Mucosa of descending colon (tissue), 3 donors: ENCODE measurements around the gene CFC1. TPM values are rescaled to one million over a fixed set of nuclear protein-coding genes. Genes with fewer than 3 reads are reported as not detected.
"Not testable (repeated sequence)": the region's sequence is repeated elsewhere in the genome, so short reads cannot be mapped to it uniquely, and the experiment has no call there.

Experiments
- ATAC-seq: fragments of 200-7000 bp; cut with Tn5 transposase; one replicate; pipeline ENCODE4 v1.9.1; 2020; ENCODE audit warnings: mild to moderate bottlenecking, moderate library complexity
- DNase-seq, 3 donors: peaks; one replicate each; pipeline ENCODE4 v3.0.0-alpha.2; 2020
- H3K36me3 ChIP-seq: fragments of 200-600 bp; one replicate; pipeline ENCODE4 v1.8.0; 2021; ENCODE audit warnings: low read depth, mild to moderate bottlenecking
- H3K4me1 ChIP-seq: fragments of 200-600 bp; one replicate; pipeline ENCODE4 v1.8.0; 2021; ENCODE audit warnings: low read depth, mild to moderate bottlenecking
- H3K4me3 ChIP-seq: fragments of 200-600 bp; one replicate; pipeline ENCODE4 v1.8.0; 2021; ENCODE audit warnings: mild to moderate bottlenecking
- H3K9me3 ChIP-seq: fragments of 200-600 bp; one replicate; pipeline ENCODE4 v1.8.0; 2021; ENCODE audit warnings: mild to moderate bottlenecking
- intact Hi-C, 2 donors: fragments of 100-400 bp; cut with DNase I in 1 of 2; cut with micrococcal nuclease in 1 of 2; formaldehyde crosslinking; loops; one replicate each; pipeline versions ENCODE4 v1.11.0 to v1.11.1; 2022; cut with DNase I, micrococcal nuclease
- total RNA-seq, 3 donors: library from RNA; stranded (reverse); fragmentation: NEBNext Ultra II Directional in 2 of 3; extraction: Animal tissue kit (Norgen Biotek cat#: 25700) in 2 of 3; gene quantifications; one replicate each; pipeline versions ENCODE4 v1.2.1 to v1.2.4, GENCODE V29; 2021 to 2023
- donor health status: DM: no; HTN: no; CAD: no; lungs with moderate emphysema.
- donor health status: DM: no; HTN: no; CAD: no.
- donor health status: DM: no; HTN: yes; CAD: no.

Gene CFC1
- total RNA-seq, 3 donors from 2014 or later = 0.28 to 0.92 (median 0.69) TPM

- DNase-seq, ATAC-seq, H3K4me1 ChIP-seq, H3K36me3 ChIP-seq, intact Hi-C loops, H3K4me3 ChIP-seq, H3K9me3 ChIP-seq: not testable (repeated sequence)
Measured at GRCh38 chr2:130566165-130566564, 33.2 kb downstream of the CFC1 start.

- H3K36me3 ChIP-seq, DNase-seq, H3K9me3 ChIP-seq, H3K4me1 ChIP-seq, ATAC-seq, intact Hi-C loops, H3K4me3 ChIP-seq: not testable (repeated sequence)
Measured at GRCh38 chr2:130556441-130556840, 42.9 kb downstream of the CFC1 start.

- H3K4me1 ChIP-seq, H3K9me3 ChIP-seq, ATAC-seq, H3K4me3 ChIP-seq, H3K36me3 ChIP-seq, DNase-seq, intact Hi-C loops: not testable (repeated sequence)
Measured at GRCh38 chr2:130554178-130554577, 45.2 kb downstream of the CFC1 start.

GRCh38 chr2:130549475-130549874, 49.9 kb downstream of the CFC1 start:
- intact Hi-C loops, H3K4me3 ChIP-seq, H3K9me3 ChIP-seq, H3K4me1 ChIP-seq, DNase-seq, ATAC-seq, H3K36me3 ChIP-seq: not testable (repeated sequence)

- H3K36me3 ChIP-seq, H3K9me3 ChIP-seq, ATAC-seq, DNase-seq, H3K4me1 ChIP-seq, H3K4me3 ChIP-seq, intact Hi-C loops: not testable (repeated sequence)
Measured at GRCh38 chr2:130548418-130548817, 51.0 kb downstream of the CFC1 start.

- intact Hi-C loops = not testable (repeated sequence)
Measured at GRCh38 chr2:130544978-130545377, 54.4 kb downstream of the CFC1 start.

GRCh38 chr2:130543785-130544528, 55.4 kb downstream of the CFC1 start:
- H3K9me3 ChIP-seq, H3K4me3 ChIP-seq, H3K36me3 ChIP-seq, ATAC-seq, H3K4me1 ChIP-seq, intact Hi-C loops, DNase-seq: not testable (repeated sequence)

More at GRCh38 chr2:130544978-130545377, 54.4 kb downstream of the CFC1 start:
- H3K4me3 ChIP-seq, DNase-seq, H3K36me3 ChIP-seq, H3K4me1 ChIP-seq, ATAC-seq, H3K9me3 ChIP-seq: not testable (repeated sequence)

- H3K4me3 ChIP-seq, H3K36me3 ChIP-seq, H3K9me3 ChIP-seq, DNase-seq, H3K4me1 ChIP-seq, intact Hi-C loops: not testable (repeated sequence)
- peak; percentile 31 for ATAC-seq
Measured at GRCh38 chr2:130542789-130543188, 56.6 kb downstream of the CFC1 start.

Other genes with a start within 250 kb of the CFC1 start
- 100 to 1,000 TPM; 115 to 197 (median 120) TPM for gene PTPN18, start 243.5 kb downstream of the CFC1 start, total RNA-seq
- under 1 TPM in 2 of 3 donors, not detected in 1; 0.07 to 0.14 TPM for gene POTEI, start 90.2 kb downstream of the CFC1 start, total RNA-seq
- not detected for gene CFC1B, start 78.4 kb downstream of the CFC1 start, total RNA-seq
- gene POTEJ, start 11.9 kb upstream of the CFC1 start, total RNA-seq = under 1 TPM in 1 of 3 donors, not detected in 2; 0.10 TPM
- not detected for gene GPR148, start 129.5 kb upstream of the CFC1 start, total RNA-seq
- gene AMER3, start 156.0 kb upstream of the CFC1 start, total RNA-seq = under 1 TPM; 0.16 to 0.55 (median 0.52) TPM
- 10 to 100 TPM in 1 of 3 donors, 1 to 10 TPM in 1, under 1 TPM in 1; 0.94 to 14.0 (median 1.5) TPM for gene ARHGEF4, start 237.3 kb upstream of the CFC1 start, total RNA-seq